Measurements from ENCODE around the gene TNFSF11. TPM values are rescaled to one million over a fixed set of nuclear protein-coding genes. Genes with fewer than 3 reads are reported as not detected.

TNFSF11 gene
- total and polyA plus RNA-seq, 2 donors (not counting 3 experiments of a cell fraction or from before 2014, with no cell fraction given): not detected

GRCh38 chr13:42538996-42539395, 35.0 kb upstream of the TNFSF11 start:
- intact Hi-C loops (cut with micrococcal nuclease) (no loop called here), dilution Hi-C loops (cut with MboI; ENCODE audit: extremely low pct_ligation_motif_present, low sequenced_read_pairs) (no loop called here)
- H3K9me1 ChIP-seq (replicated peaks; ENCODE audit: control insufficient read depth, extremely low read depth, insufficient read depth, low read length): no peaks in the 10 kb centered on the region
- POLR2A ChIA-PET: no interaction called here
- H3K4me2 ChIP-seq (ENCODE audit: insufficient read depth, low read length): peak overlapping the region; percentile 47
- TF ChIP-seq FOS (IDR thresholded peaks at IDR 0.05; ENCODE audit: borderline replicate concordance, insufficient read depth, low read length) (peak; percentile 45), GATA2 (IDR thresholded peaks at IDR 0.05; ENCODE audit: insufficient read depth, insufficient read length, low read depth, low read length) (no peak), POLR2AphosphoS5 (IDR thresholded peaks at IDR 0.05; ENCODE audit: insufficient read depth, low read depth, low read length) (no peak), POLR2A (IDR thresholded peaks at IDR 0.05; ENCODE audit: low read depth, low read length) (no peak), MAX (IDR thresholded peaks at IDR 0.05; ENCODE audit: insufficient read depth, insufficient read length) (no peak)
- peaks cover 11% of the 10 kb centered on the region for H3K4me1 ChIP-seq (ENCODE audit: control insufficient read depth, extremely low read depth, insufficient read depth, low read length)
- no peak overlapping the region for H3K9ac ChIP-seq (replicated peaks; ENCODE audit: extremely low read depth, insufficient read depth, low read length)
- BruUV-seq (replicated peaks): no TSS peak
- no peaks in the 10 kb centered on the region for H3K27me3 ChIP-seq (ENCODE audit: control insufficient read depth in 2 of 2, insufficient read depth in 2 of 2, low read length in 2 of 2)
- DNase-seq (ENCODE audit: low read depth, low spot score): peak; percentile 54
- FAIRE-seq: peak; percentile 62
- no peaks in the 10 kb centered on the region for H3K9me3 ChIP-seq (replicated peaks; ENCODE audit: control insufficient read depth, insufficient read depth, low read length)
- H2AFZ ChIP-seq (ENCODE audit: low read depth, low read length): no peak overlapping the region
- no peaks in the 10 kb centered on the region for H3K36me3 ChIP-seq (ENCODE audit: control insufficient read depth in 2 of 2, extremely low read depth in 1 of 2, insufficient read depth in 2 of 2, low read length in 2 of 2)
- H3K79me2 ChIP-seq (ENCODE audit: control insufficient read depth, insufficient read depth, low read length): no peaks in the 10 kb centered on the region
- H3K27ac ChIP-seq (ENCODE audit: insufficient read depth, low read depth, low read length): peak overlapping the region; percentile 21
- no peaks in the 10 kb centered on the region for H4K20me1 ChIP-seq (replicated peaks; ENCODE audit: control insufficient read depth, extremely low read depth, insufficient read depth, low read length)
- CTCF ChIA-PET: interaction anchor here (1.1 kb wide), 1 partner anchor 175 kb away, joined by 4 read pairs; no protein-coding TSS in a partner anchor
- no peak overlapping the region for H3K4me3 ChIP-seq (replicated peaks in 1 of 3; ENCODE audit: insufficient read depth in 1 of 3, low read depth in 1 of 3, low read length in 3 of 3)

GRCh38 chr13:42539670-42540069, 34.3 kb upstream of the TNFSF11 start:
- Histone ChIP-seq H3K9ac (replicated peaks; ENCODE audit: extremely low read depth, insufficient read depth, low read length) (no peak overlapping the region), H3K4me2 (ENCODE audit: insufficient read depth, low read length) (peak overlapping the region; percentile 47), H3K36me3 (ENCODE audit: control insufficient read depth in 2 of 2, extremely low read depth in 1 of 2, insufficient read depth in 2 of 2, low read length in 2 of 2) (no peaks in the 10 kb centered on the region), H2AFZ (ENCODE audit: low read depth, low read length) (no peak overlapping the region), H3K27ac (ENCODE audit: insufficient read depth, low read depth, low read length) (peak overlapping the region; percentile 21), H3K4me1 (ENCODE audit: control insufficient read depth, extremely low read depth, insufficient read depth, low read length) (peaks cover 11% of the 10 kb centered on the region), H3K27me3 (ENCODE audit: control insufficient read depth in 2 of 2, insufficient read depth in 2 of 2, low read length in 2 of 2) (no peaks in the 10 kb centered on the region), H3K4me3 (replicated peaks in 1 of 3; ENCODE audit: insufficient read depth in 1 of 3, low read depth in 1 of 3, low read length in 3 of 3) (no peak overlapping the region), H4K20me1 (replicated peaks; ENCODE audit: control insufficient read depth, extremely low read depth, insufficient read depth, low read length) (no peaks in the 10 kb centered on the region), H3K9me1 (replicated peaks; ENCODE audit: control insufficient read depth, extremely low read depth, insufficient read depth, low read length) (no peaks in the 10 kb centered on the region), H3K9me3 (replicated peaks; ENCODE audit: control insufficient read depth, insufficient read depth, low read length) (no peaks in the 10 kb centered on the region), H3K79me2 (ENCODE audit: control insufficient read depth, insufficient read depth, low read length) (no peaks in the 10 kb centered on the region)
- BruUV-seq (replicated peaks): no TSS peak
- DNase-seq (ENCODE audit: low read depth, low spot score) (peak; percentile 75), FAIRE-seq (peak; percentile 83)
- dilution Hi-C loops (cut with MboI; ENCODE audit: extremely low pct_ligation_motif_present, low sequenced_read_pairs) (no loop called here), intact Hi-C loops (cut with micrococcal nuclease) (no loop called here)
- ChIA-PET POLR2A (no interaction called here), CTCF (interaction anchor here (0.9 to 1.1 kb wide), 2 partner anchors 175 to 206 kb away, joined by 4 read pairs; no protein-coding TSS in a partner anchor)
- peak; percentile 81 for TF ChIP-seq JUN (IDR thresholded peaks at IDR 0.05; ENCODE audit: borderline replicate concordance, insufficient read depth, insufficient read length, low read depth)
- TF ChIP-seq CTCF (IDR thresholded peaks at IDR 0.05; ENCODE audit: extremely low read depth in 1 of 2, insufficient read depth in 1 of 2, low read depth in 1 of 2, low read length in 2 of 2): no peak
- peak; percentile 94 for TF ChIP-seq FOS (IDR thresholded peaks at IDR 0.05; ENCODE audit: borderline replicate concordance, insufficient read depth, low read length)
- peak; percentile 55 for TF ChIP-seq GATA2 (IDR thresholded peaks at IDR 0.05; ENCODE audit: insufficient read depth, insufficient read length, low read depth, low read length)
- TF ChIP-seq POLR2AphosphoS5 (IDR thresholded peaks at IDR 0.05; ENCODE audit: insufficient read depth, low read depth, low read length): peak; percentile 38
- TF ChIP-seq MYC (IDR thresholded peaks at IDR 0.05; ENCODE audit: low read depth, low read length): no peak
- no peak for TF ChIP-seq MAX (IDR thresholded peaks at IDR 0.05; ENCODE audit: insufficient read depth, insufficient read length)
- no peak for TF ChIP-seq POLR2A (IDR thresholded peaks at IDR 0.05; ENCODE audit: low read depth, low read length)
